HG03354 (cell line): Measurements from ENCODE around the gene MDM4.
"Not testable (repeated sequence)": the region's sequence is repeated elsewhere in the genome, so short reads cannot be mapped to it uniquely, and the experiment has no call there.

Experiments
- ATAC-seq: cut with Tn5 transposase; IDR thresholded peaks from one replicate; pipeline ENCODE4 v1.9.1; 2021; ENCODE audit warnings: mild to moderate bottlenecking; ENCODE audit not compliant: unreplicated experiment, poor library complexity, severe bottlenecking

The MDM4 gene

GRCh38 chr1:204511366-204511765 is 4.8 kb upstream of the MDM4 start:
- ATAC-seq: no peak

DNA sequence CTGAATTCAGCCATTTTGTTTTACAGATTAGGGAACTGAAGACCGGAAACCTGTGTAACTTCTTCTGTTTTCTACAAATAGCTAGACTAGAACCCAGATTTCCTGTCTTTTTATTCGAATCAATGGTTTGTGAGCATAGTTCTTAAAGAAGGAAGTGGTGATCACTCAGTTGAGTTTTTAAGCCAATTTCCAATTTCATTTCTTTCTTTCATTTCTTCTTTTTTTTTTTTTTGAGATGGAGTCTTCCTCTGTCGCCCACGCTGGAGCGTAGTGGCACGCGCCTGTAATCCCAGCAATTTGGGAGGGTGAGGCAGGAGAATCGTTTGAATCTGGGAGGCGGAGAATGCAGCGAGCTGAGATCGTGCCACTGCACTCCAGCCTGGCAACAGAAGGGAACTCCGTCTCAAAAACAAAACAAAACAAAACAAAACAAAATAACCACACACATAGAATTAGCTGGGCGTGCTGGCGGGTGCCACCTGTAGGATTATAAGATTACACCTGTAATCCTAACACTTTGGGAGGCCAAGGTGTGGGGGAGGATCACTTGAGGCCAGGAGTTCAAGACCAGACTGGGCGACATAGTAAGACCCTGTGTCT is 3.0 kb upstream of the MDM4 start:
- peak; percentile 42 for ATAC-seq

GRCh38 chr1:204514828-204515227 is 1.4 kb upstream of the MDM4 start:
- ATAC-seq: no peak

GRCh38 chr1:204517382-204517781 is 1.2 kb downstream of the MDM4 start:
- not testable (repeated sequence) for ATAC-seq

GRCh38 chr1:204520834-204521709 is 4.9 kb downstream of the MDM4 start:
- ATAC-seq: peak; percentile 55

DNA sequence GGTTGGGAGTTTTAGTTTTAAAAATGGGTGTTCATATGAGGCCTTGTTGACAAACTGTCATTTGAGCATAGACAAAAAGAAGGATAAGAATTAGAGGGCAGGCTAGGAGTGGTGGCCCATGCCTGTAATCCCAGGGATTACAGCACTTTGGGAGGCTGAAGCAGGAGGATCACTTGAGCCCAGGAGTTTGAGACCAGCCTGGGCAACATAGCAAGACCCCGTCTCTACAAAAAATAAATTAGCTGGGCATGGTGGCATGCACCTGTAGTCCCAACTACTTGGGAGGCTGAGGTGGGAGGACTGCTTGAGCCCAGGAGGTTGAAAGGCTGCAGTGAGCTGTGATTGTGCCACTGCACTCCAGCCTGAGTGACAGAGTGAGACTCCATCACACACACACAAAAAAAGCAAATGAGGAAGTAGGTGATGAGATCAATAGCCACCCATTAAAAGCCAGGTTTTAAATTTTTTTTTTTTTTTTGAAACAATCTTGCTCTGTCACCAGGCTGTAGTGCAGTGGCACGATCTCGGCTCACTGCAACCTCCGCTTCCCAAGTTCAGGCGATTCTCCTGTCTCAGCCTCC is 5.8 kb downstream of the MDM4 start:
- not testable (repeated sequence) for ATAC-seq

DNA sequence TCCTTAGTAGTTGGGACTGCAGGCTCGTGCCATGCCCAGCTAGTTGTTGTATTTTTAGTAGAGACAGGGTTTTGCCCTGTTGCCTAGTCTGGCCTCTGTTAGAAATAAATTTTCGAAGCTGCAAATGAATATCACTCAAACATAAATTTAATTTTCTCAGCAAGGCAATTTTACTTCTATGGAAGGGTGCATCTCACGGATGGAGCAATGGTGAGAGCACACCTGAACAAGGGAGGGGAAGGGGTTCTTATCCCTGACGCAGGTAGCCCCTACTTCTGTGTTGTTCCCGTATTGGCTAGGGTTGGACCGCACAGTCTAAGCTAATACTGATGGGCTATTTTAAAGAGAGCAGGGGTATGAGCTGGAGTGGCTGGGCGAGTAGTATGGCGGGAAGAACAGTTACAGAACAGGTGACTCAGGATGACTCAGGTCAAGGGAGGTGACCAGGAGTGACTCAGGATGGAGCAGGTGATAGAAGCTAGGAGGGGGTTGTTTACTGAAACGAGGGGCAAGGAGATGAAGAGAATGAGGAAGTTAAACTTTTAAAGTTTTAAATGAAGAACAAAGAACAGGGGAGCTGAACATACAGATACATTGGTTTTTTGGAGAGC is 7.5 kb downstream of the MDM4 start:
- no peak for ATAC-seq

DNA sequence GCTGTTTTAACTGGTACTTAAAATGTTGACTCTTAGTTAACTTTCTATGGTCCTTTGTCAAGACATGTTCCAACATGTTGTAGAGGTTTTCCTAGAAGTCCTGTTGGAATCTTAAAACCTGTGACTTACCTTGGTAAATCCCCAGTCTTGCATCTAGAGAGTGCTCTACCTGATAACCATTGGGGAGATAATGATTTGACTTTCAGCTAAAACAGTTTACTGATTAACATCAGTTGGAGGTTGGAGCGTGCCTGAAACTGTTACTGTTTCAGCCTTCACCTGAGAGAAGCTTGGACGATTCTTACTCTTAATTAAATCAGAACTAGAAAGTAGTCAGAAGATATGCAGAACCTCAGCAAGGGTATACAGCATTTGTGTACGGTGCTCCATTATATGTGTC is 8.8 kb downstream of the MDM4 start:
- ATAC-seq: peak; percentile 43

GRCh38 chr1:204528241-204528640 is 12.0 kb downstream of the MDM4 start:
- ATAC-seq: no peak

GRCh38 chr1:204528677-204529076 is 12.5 kb downstream of the MDM4 start:
- no peak for ATAC-seq

DNA sequence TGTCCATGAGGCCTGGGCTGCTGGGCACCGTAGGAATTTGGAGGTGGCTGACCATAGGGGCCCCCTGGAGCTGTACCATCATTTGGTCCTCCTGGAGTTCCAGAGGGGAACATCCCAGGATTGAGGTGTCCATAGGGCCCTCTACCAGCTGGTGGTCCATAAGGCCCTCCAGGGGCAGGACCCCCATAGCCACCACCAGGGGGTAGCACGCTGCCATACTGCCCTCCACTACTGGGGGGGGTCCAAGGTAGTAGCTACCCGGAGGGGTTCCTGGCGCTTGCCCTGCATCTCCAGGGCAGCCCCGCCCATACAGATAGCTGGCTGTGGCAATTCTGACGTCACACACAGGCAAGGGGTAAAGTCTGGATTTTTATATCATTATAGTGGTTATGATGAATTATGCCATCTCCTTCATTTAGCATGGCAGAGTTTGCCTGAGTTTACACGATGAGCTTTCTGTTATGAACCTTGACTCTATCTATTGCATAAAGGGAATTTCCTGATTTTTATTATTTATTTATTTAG is 13.2 kb downstream of the MDM4 start:
- ATAC-seq: no peak

DNA sequence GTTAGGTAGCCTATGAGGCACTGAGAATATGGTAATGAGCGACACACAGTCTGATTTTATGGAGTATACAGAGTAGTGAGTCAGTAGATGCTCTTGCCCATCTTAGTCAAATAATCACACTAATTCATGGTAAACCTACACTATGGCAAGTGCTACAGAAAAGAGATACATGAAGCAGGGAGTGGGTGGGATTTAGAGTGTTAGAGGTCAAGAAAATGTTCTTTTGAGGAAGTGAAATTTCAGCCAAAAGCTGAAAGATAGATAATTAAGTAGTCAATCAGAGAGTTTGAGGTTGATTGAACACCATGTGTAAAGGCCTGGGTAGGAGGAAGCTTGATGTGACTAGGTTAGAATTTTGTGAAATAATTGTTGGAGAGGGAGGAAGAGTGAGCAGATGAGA is 14.7 kb downstream of the MDM4 start:
- peak; percentile 89 for ATAC-seq

DNA sequence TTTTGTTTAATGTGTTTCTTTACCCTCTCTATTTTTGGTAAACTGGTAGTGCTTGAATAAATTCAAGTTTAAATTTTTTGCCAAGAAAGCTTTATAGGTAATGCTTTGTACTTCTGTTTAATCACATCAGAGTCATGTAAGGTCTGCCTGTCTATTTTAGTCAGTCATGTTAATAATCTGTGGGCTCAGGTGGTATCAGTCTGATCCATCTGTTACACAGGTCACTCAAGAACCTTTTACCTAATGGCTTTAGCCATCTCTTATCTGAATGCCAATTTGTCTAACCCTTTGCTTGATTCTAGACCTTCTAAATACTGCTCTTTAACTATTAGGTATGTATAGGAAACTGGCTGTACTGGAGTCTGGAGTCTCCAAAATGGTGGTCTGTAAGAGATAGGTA is 16.6 kb downstream of the MDM4 start:
- no peak for ATAC-seq

DNA sequence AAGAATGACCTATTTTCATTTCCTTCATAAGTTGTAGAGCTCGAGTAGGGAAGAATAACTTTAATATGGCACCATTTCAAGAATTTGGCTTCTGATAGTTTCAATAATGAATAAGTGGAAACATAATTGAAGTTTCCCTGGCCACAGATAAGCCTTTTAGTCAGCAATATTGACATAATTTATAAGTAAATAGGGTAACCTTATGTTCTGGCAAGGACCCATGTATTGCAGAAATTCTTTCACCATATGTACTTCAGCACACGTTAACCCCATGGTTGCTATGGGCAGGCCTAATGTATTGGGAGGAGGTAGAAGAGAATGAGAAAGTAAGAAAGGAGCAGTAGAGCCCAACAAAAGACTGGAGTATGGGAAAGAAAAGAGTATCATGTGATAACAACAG is 25.4 kb downstream of the MDM4 start:
- no peak for ATAC-seq

GRCh38 chr1:204544321-204544720 is 28.1 kb downstream of the MDM4 start:
- peak; percentile 43 for ATAC-seq

- ATAC-seq: no peak
Observed at GRCh38 chr1:204545202-204545601, 29.0 kb downstream of the MDM4 start.

DNA sequence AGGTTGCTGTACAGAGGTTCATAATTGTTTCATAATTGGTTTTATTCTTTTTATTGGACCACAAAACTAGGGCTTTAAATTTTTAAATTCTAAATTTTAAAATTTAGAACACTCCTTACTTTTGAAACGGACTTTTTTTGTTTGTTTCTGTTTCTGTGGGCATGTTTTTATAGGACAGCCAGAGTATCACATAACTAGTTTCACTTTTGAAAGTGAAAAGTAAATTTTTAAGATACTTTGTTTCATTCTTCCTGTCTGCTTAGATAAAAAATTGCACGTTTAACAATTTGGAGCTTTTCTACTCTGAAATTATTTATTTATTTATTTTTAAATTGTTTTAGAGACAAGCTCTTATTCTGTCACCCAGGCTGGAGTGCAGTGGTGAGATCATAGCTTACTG is 29.7 kb downstream of the MDM4 start:
- no peak for ATAC-seq

- no peak for ATAC-seq
Observed at GRCh38 chr1:204548265-204548664, 32.1 kb downstream of the MDM4 start.

DNA sequence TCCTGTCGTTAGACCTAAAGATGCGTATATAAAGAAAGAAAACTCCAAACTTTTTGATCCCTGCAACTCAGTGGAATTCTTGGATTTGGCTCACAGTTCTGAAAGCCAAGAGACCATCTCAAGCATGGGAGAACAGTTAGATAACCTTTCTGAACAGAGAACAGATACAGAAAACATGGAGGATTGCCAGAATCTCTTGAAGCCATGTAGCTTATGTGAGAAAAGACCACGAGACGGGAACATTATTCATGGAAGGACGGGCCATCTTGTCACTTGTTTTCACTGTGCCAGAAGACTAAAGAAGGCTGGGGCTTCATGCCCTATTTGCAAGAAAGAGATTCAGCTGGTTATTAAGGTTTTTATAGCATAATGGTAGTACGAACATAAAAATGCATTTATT is 33.1 kb downstream of the MDM4 start:
- ATAC-seq: no peak

GRCh38 chr1:204550926-204551325 is 34.7 kb downstream of the MDM4 start:
- no peak for ATAC-seq
